Measurements from ENCODE around the gene DLX2. TPM values are rescaled to one million over a fixed set of nuclear protein-coding genes. Genes with fewer than 3 reads are reported as not detected.

DLX2 gene
- total RNA-seq, 1 experiment from 2014 or later: 0.82 TPM

- peak overlapping the region; percentile 95 for H3K4me3 Mint-ChIP-seq (ENCODE audit: unreplicated experiment)
- Histone ChIP-seq H3K4me3 (ENCODE audit: low read depth, low read length) (peak overlapping the region; percentile 49), H3K27me3 (replicated peaks; ENCODE audit: control insufficient read depth, insufficient read depth, low read length) (no peaks in the 10 kb centered on the region), H3K9me3 (no peaks in the 10 kb centered on the region), H3K36me3 (ENCODE audit: control insufficient read depth, insufficient read depth, low read length) (no peaks in the 10 kb centered on the region; the same call in 1 of the 2 replicates), H3K4me1 (no peaks in the 10 kb centered on the region)
- peak in 1 of 2 experiments; percentile 40 for DNase-seq
- H3K27me3 Mint-ChIP-seq (ENCODE audit: insufficient read depth, unreplicated experiment): peaks cover 14% of the 10 kb centered on the region
- no peaks in the 10 kb centered on the region for H3K4me1 Mint-ChIP-seq (ENCODE audit: low read depth, unreplicated experiment)
- BruUV-seq (replicated peaks): no TSS peak
- POLR2A ChIA-PET: interaction anchor here (1.1 to 1.4 kb wide), 3 partner anchors 15 to 395 kb away, joined by 3 to 16 read pairs (median 13); partner anchors contain the start of gene DLX2
- no peak overlapping the region for H3K27ac Mint-ChIP-seq (ENCODE audit: unreplicated experiment)
- CTCF ChIA-PET: interaction anchor here (1.4 to 1.7 kb wide), 2 partner anchors 11 to 14 kb away, joined by 9 to 11 read pairs; no protein-coding TSS in a partner anchor
- H3K9me3 Mint-ChIP-seq (ENCODE audit: unreplicated experiment): no peaks in the 10 kb centered on the region
- intact Hi-C loops (cut with micrococcal nuclease; ENCODE audit: unreplicated experiment): loop anchor here (10.0 kb wide), 1 partner anchor 80 kb away; no protein-coding TSS in a partner anchor
- H3K36me3 Mint-ChIP-seq (ENCODE audit: insufficient read depth, unreplicated experiment): peaks cover 14% of the 10 kb centered on the region
- TF ChIP-seq CTCF (IDR thresholded peaks at IDR 0.05; ENCODE audit: insufficient read depth in 1 of 2, low read depth in 1 of 2, low read length in 1 of 2, severe bottlenecking in 1 of 2, unreplicated experiment in 1 of 2): no peak
Observed at GRCh38 chr2:172084395-172084644, 18.4 kb downstream of the DLX2 start.

GRCh38 chr2:172083628-172084394 is 18.9 kb downstream of the DLX2 start:
- H3K27ac Mint-ChIP-seq (ENCODE audit: unreplicated experiment): no peak overlapping the region
- TF ChIP-seq CTCF (IDR thresholded peaks at IDR 0.05; ENCODE audit: insufficient read depth in 1 of 2, low read depth in 1 of 2, low read length in 1 of 2, severe bottlenecking in 1 of 2, unreplicated experiment in 1 of 2): no peak
- intact Hi-C loops (cut with micrococcal nuclease; ENCODE audit: unreplicated experiment): loop anchor here (10.0 kb wide), 1 partner anchor 79 kb away; no protein-coding TSS in a partner anchor
- BruUV-seq (replicated peaks): no TSS peak
- CTCF ChIA-PET: interaction anchor here (1.7 kb wide), 1 partner anchor 15 kb away, joined by 11 read pairs; no protein-coding TSS in a partner anchor
- H3K27me3 Mint-ChIP-seq (ENCODE audit: insufficient read depth, unreplicated experiment): peaks cover 14% of the 10 kb centered on the region
- Histone ChIP-seq H3K4me1 (no peaks in the 10 kb centered on the region), H3K4me3 (ENCODE audit: low read depth, low read length) (peak overlapping the region; percentile 49), H3K27me3 (replicated peaks; ENCODE audit: control insufficient read depth, insufficient read depth, low read length) (no peaks in the 10 kb centered on the region), H3K36me3 (ENCODE audit: control insufficient read depth, insufficient read depth, low read length) (no peaks in the 10 kb centered on the region; the same call in 1 of the 2 replicates), H3K9me3 (no peaks in the 10 kb centered on the region)
- POLR2A ChIA-PET: no interaction called here
- H3K36me3 Mint-ChIP-seq (ENCODE audit: insufficient read depth, unreplicated experiment): peaks cover 14% of the 10 kb centered on the region
- peak overlapping the region; percentile 95 for H3K4me3 Mint-ChIP-seq (ENCODE audit: unreplicated experiment)
- no peaks in the 10 kb centered on the region for H3K9me3 Mint-ChIP-seq (ENCODE audit: unreplicated experiment)
- no peak for DNase-seq
- H3K4me1 Mint-ChIP-seq (ENCODE audit: low read depth, unreplicated experiment): no peaks in the 10 kb centered on the region

- H3K36me3 Mint-ChIP-seq (ENCODE audit: insufficient read depth, unreplicated experiment): peaks cover 14% of the 10 kb centered on the region
- Histone ChIP-seq H3K9me3 (no peaks in the 10 kb centered on the region), H3K4me1 (no peaks in the 10 kb centered on the region), H3K36me3 (ENCODE audit: control insufficient read depth, insufficient read depth, low read length) (no peaks in the 10 kb centered on the region; the same call in 1 of the 2 replicates), H3K4me3 (ENCODE audit: low read depth, low read length) (no peak overlapping the region), H3K27me3 (replicated peaks; ENCODE audit: control insufficient read depth, insufficient read depth, low read length) (no peaks in the 10 kb centered on the region)
- no TSS peak for BruUV-seq (replicated peaks)
- H3K4me1 Mint-ChIP-seq (ENCODE audit: low read depth, unreplicated experiment): no peaks in the 10 kb centered on the region
- DNase-seq: no peak
- ChIA-PET CTCF (no interaction called here), POLR2A (no interaction called here)
- H3K27ac Mint-ChIP-seq (ENCODE audit: unreplicated experiment): no peak overlapping the region
- peak overlapping the region; percentile 95 for H3K4me3 Mint-ChIP-seq (ENCODE audit: unreplicated experiment)
- TF ChIP-seq CTCF (IDR thresholded peaks at IDR 0.05; ENCODE audit: insufficient read depth in 1 of 2, low read depth in 1 of 2, low read length in 1 of 2, severe bottlenecking in 1 of 2, unreplicated experiment in 1 of 2): no peak
- H3K9me3 Mint-ChIP-seq (ENCODE audit: unreplicated experiment): no peaks in the 10 kb centered on the region
- intact Hi-C loops (cut with micrococcal nuclease; ENCODE audit: unreplicated experiment): loop anchor here (10.0 kb wide), 1 partner anchor 78 kb away; no protein-coding TSS in a partner anchor
- H3K27me3 Mint-ChIP-seq (ENCODE audit: insufficient read depth, unreplicated experiment): peaks cover 14% of the 10 kb centered on the region
Observed at GRCh38 chr2:172082944-172083627, 19.6 kb downstream of the DLX2 start.
